ENCODE data around the gene SLC2A6. TPM values are rescaled to one million over a fixed set of nuclear protein-coding genes. Genes with fewer than 3 reads are reported as not detected.

SLC2A6 gene
- total and polyA plus RNA-seq, 10 of the 15 experiments (the other 5 are each of a cell fraction or from before 2014, with no cell fraction given), result 1.1 to 37.9 (median 18.3) TPM

- CTCF ChIA-PET, result no interaction called here
- ATAC-seq (no peak), DNase-seq (ENCODE audit: low read depth, low spot score) (no peak), FAIRE-seq (no peak)
- WGBS (ENCODE audit: insufficient coverage, insufficient replicate concordance, low lambda C conversion rate, missing lambda C conversion rate), result 49% methylated on average over 24 of the region's 24 CpGs
- SMC1A ChIA-PET (ENCODE audit: uncharacterized antibody, unreplicated experiment), result no interaction called here
- H3K27me3 ChIP-seq (replicated peaks in 1 of 2; ENCODE audit: control insufficient read depth in 2 of 2, insufficient read depth in 2 of 2, low read length in 1 of 2), result no peaks in the 10 kb centered on the region; a peak in 1 of 4 replicates
- H3K9ac ChIP-seq (ENCODE audit: control insufficient read depth, insufficient read depth, low read length), result no peak overlapping the region
- H3K4me3 ChIP-seq, result no peak overlapping the region
- no TSS peak for BruUV-seq (replicated peaks)
- H3K9me3 ChIP-seq (replicated peaks; ENCODE audit: control insufficient read depth, insufficient read depth, low read length), result no peaks in the 10 kb centered on the region
- no peaks in the 10 kb centered on the region for H4K20me1 ChIP-seq (ENCODE audit: control insufficient read depth, insufficient read depth)
- in situ Hi-C loops (cut with MboI), result no loop called here
- no peaks in the 10 kb centered on the region for H3K36me3 ChIP-seq (ENCODE audit: control insufficient read depth in 2 of 2, insufficient read depth in 2 of 2, low read length in 1 of 2)
- H3K4me1 ChIP-seq (ENCODE audit: control insufficient read depth, insufficient read depth, low read length), result peaks cover 9% of the 10 kb centered on the region
- no peaks in the 10 kb centered on the region for H3K79me2 ChIP-seq (ENCODE audit: control insufficient read depth, insufficient read depth, low read length)
- no peak overlapping the region for H2AFZ ChIP-seq (ENCODE audit: control insufficient read depth, low read depth, low read length)
- POLR2A ChIA-PET, result no interaction called here
- RAD21 ChIA-PET (ENCODE audit: unreplicated experiment), result no interaction called here
- intact Hi-C loops (cut with micrococcal nuclease; ENCODE audit: unreplicated experiment), result no loop called here
- no peak overlapping the region for H3K4me2 ChIP-seq (ENCODE audit: control insufficient read depth, insufficient read depth)
- H3K27ac ChIP-seq (ENCODE audit: control insufficient read depth, insufficient read depth), result no peak overlapping the region
- TF ChIP-seq MYB (IDR thresholded peaks at IDR 0.05; ENCODE audit: borderline replicate concordance, low read depth, low read length) (no peak), SMARCA5 (IDR thresholded peaks at IDR 0.05) (no peak), CUX1 (IDR thresholded peaks at IDR 0.05; ENCODE audit: insufficient replicate concordance, low read depth, low read length) (no peak), ATF2 (IDR thresholded peaks at IDR 0.05; ENCODE audit: low read length) (no peak), EP300 (IDR thresholded peaks at IDR 0.05; ENCODE audit: borderline replicate concordance in 1 of 2, control insufficient read depth in 1 of 2, low read depth in 2 of 2, low read length in 2 of 2) (no peak), CEBPB (IDR thresholded peaks at IDR 0.05; ENCODE audit: borderline replicate concordance in 1 of 2, low read depth in 2 of 2, low read length in 2 of 2) (no peak), ZNF207 (IDR thresholded peaks at IDR 0.05; ENCODE audit: borderline replicate concordance) (no peak)
- TF ChIP-seq, protein P1, sequence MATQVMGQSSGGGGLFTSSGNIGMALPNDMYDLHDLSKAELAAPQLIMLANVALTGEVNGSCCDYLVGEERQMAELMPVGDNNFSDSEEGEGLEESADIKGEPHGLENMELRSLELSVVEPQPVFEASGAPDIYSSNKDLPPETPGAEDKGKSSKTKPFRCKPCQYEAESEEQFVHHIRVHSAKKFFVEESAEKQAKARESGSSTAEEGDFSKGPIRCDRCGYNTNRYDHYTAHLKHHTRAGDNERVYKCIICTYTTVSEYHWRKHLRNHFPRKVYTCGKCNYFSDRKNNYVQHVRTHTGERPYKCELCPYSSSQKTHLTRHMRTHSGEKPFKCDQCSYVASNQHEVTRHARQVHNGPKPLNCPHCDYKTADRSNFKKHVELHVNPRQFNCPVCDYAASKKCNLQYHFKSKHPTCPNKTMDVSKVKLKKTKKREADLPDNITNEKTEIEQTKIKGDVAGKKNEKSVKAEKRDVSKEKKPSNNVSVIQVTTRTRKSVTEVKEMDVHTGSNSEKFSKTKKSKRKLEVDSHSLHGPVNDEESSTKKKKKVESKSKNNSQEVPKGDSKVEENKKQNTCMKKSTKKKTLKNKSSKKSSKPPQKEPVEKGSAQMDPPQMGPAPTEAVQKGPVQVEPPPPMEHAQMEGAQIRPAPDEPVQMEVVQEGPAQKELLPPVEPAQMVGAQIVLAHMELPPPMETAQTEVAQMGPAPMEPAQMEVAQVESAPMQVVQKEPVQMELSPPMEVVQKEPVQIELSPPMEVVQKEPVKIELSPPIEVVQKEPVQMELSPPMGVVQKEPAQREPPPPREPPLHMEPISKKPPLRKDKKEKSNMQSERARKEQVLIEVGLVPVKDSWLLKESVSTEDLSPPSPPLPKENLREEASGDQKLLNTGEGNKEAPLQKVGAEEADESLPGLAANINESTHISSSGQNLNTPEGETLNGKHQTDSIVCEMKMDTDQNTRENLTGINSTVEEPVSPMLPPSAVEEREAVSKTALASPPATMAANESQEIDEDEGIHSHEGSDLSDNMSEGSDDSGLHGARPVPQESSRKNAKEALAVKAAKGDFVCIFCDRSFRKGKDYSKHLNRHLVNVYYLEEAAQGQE (IDR thresholded peaks at IDR 0.05; ENCODE audit: low read depth, low read length), result no peak
These were observed 14.9 kb downstream of the SLC2A6 start for GRCh38 chr9:133463864-133464615.
